ENCODE measurements around the gene ADAM8.
"Not testable (repeated sequence)": the region's sequence is repeated elsewhere in the genome, so short reads cannot be mapped to it uniquely, and the experiment has no call there.

ADAM8 gene

GRCh38 chr10:133249975-133250754 is 26.5 kb downstream of the ADAM8 start:
- no peak for DNase-seq (ENCODE audit: low read depth in 2 of 2)

- DNase-seq (ENCODE audit: low read depth in 2 of 2) = no peak
Measured at GRCh38 chr10:133249094-133249780, 27.4 kb downstream of the ADAM8 start.

- DNase-seq (ENCODE audit: low read depth in 2 of 2) = no peak
Measured at GRCh38 chr10:133248334-133248715, 28.3 kb downstream of the ADAM8 start.

GRCh38 chr10:133247681-133248333 is 28.9 kb downstream of the ADAM8 start:
- DNase-seq (ENCODE audit: low read depth in 2 of 2) = no peak

GRCh38 chr10:133246236-133246626 is 30.4 kb downstream of the ADAM8 start:
- DNase-seq (ENCODE audit: low read depth in 2 of 2) = no peak

- no peak for DNase-seq (ENCODE audit: low read depth in 2 of 2)
Measured at GRCh38 chr10:133245439-133246235, 31.0 kb downstream of the ADAM8 start.

- DNase-seq (ENCODE audit: low read depth in 2 of 2) = no peak
Measured at GRCh38 chr10:133243593-133243992, 33.1 kb downstream of the ADAM8 start.

GRCh38 chr10:133242611-133243356 is 33.9 kb downstream of the ADAM8 start:
- no peak for DNase-seq (ENCODE audit: low read depth in 2 of 2)

- DNase-seq (ENCODE audit: low read depth in 2 of 2) = no peak
Measured at GRCh38 chr10:133241501-133242205, 35.0 kb downstream of the ADAM8 start.

- DNase-seq (ENCODE audit: low read depth in 2 of 2) = no peak
Measured at GRCh38 chr10:133239990-133240389, 36.7 kb downstream of the ADAM8 start.

- no peak for DNase-seq (ENCODE audit: low read depth in 2 of 2)
Measured at GRCh38 chr10:133238466-133238804, 38.2 kb downstream of the ADAM8 start.

- no peak for DNase-seq (ENCODE audit: low read depth in 2 of 2)
Measured at GRCh38 chr10:133237588-133238465, 38.8 kb downstream of the ADAM8 start, which contains the start of gene VENTX. Gene VENTX, plus strand, starts transcription at chr10:133237855. Its CDS starts 60 bp downstream, at chr10:133237915.

- no peak for DNase-seq (ENCODE audit: low read depth in 2 of 2)
Measured at GRCh38 chr10:133237241-133237587, 39.5 kb downstream of the ADAM8 start.

- DNase-seq (ENCODE audit: low read depth in 2 of 2) = no peak
Measured at GRCh38 chr10:133236401-133237240, 40.0 kb downstream of the ADAM8 start.

- no peak for DNase-seq (ENCODE audit: low read depth in 2 of 2)
Measured at GRCh38 chr10:133235932-133236331, 40.7 kb downstream of the ADAM8 start.

- DNase-seq (ENCODE audit: low read depth in 2 of 2) = no peak
Measured at GRCh38 chr10:133235265-133235855, 41.3 kb downstream of the ADAM8 start.

GRCh38 chr10:133234796-133235195 is 41.9 kb downstream of the ADAM8 start:
- not testable (repeated sequence) for DNase-seq (ENCODE audit: low read depth in 2 of 2)

- no peak for DNase-seq (ENCODE audit: low read depth in 2 of 2)
Measured at GRCh38 chr10:133231946-133232574, 44.6 kb downstream of the ADAM8 start.

All from activated CD4-positive, alpha-beta T cell treated with anti-CD3 and anti-CD28 coated beads for 24 hours (primary cell).